Breast epithelium (tissue), 4 donors: ENCODE results near the gene PPM1G. TPM values are rescaled to one million over a fixed set of nuclear protein-coding genes. Genes with fewer than 3 reads are reported as not detected.

Experiments used
- DNase-seq, 2 donors: peaks; one replicate each; pipeline ENCODE4 v3.0.0-alpha.2; 2019; ENCODE audit warnings: low spot score in 2 of 2
- H3K27ac ChIP-seq, 2 donors: fragments of 200-600 bp; sonication (generic) in 1 of 2; one replicate each; pipeline ENCODE4 v1.5.1; 2016 to 2019; ENCODE audit warnings: mild to moderate bottlenecking in 1 of 2
- H3K27me3 ChIP-seq, 2 donors: fragments of 200-600 bp; sonication (generic) in 1 of 2; one replicate each; pipeline versions ENCODE4 v1.5.1 to v1.6.0; 2017 to 2019; ENCODE audit warnings: control low read depth in 1 of 2, mild to moderate bottlenecking in 1 of 2
- H3K36me3 ChIP-seq: fragments of 200-600 bp; one replicate; pipeline ENCODE4 v1.5.1; 2019
- H3K4me1 ChIP-seq, 2 donors: fragments of 200-600 bp; sonication (generic); one replicate each; pipeline ENCODE4 v1.5.1; 2016 to 2019; ENCODE audit warnings: control low read depth in 1 of 2
- H3K4me3 ChIP-seq, 3 donors: fragments of 200-600 bp; sonication (generic); 1 replicate in 2 of 3; 2 replicates in 1 of 3; pipeline ENCODE4 v1.5.1; 2016 to 2019; ENCODE audit warnings: mild to moderate bottlenecking in 3 of 3, moderate library complexity in 2 of 3
- H3K9me3 ChIP-seq, 2 donors: fragments of 200-600 bp; sonication (generic) in 1 of 2; one replicate each; pipeline ENCODE4 v1.5.1; 2016 to 2019; ENCODE audit warnings: control low read depth in 1 of 2
- CTCF ChIP-seq, 3 donors: fragments of 450-650 bp; IDR thresholded peaks; one replicate each; pipeline ENCODE4 v1.5.1; 2016 to 2017; ENCODE audit warnings: antibody characterized with exemption in 3 of 3, mild to moderate bottlenecking in 3 of 3, moderate library complexity in 3 of 3
- POLR2A ChIP-seq: fragments of 450-650 bp; IDR thresholded peaks from one replicate; pipeline ENCODE4 v1.6.1; 2016; ENCODE audit warnings: antibody characterized with exemption, mild to moderate bottlenecking, moderate library complexity
- POLR2AphosphoS5 ChIP-seq, 3 donors: sonication (generic); formaldehyde crosslinking; IDR thresholded peaks; one replicate each; pipeline ENCODE4 v1.6.1; 2017; ENCODE audit warnings: antibody characterized with exemption in 3 of 3
- intact Hi-C: fragments of 100-400 bp; cut with DNase I; formaldehyde crosslinking; loops from one replicate; pipeline ENCODE4 v1.15.1; 2023; ENCODE audit warnings: low total_unique reads
- total RNA-seq, 3 donors: library from RNA; depleted of rRNA; stranded (reverse); fragments of >200 nt; gene quantifications; one replicate each; pipeline ENCODE4 v1.1.0, GENCODE V29; 2016

The PPM1G gene, protein sequence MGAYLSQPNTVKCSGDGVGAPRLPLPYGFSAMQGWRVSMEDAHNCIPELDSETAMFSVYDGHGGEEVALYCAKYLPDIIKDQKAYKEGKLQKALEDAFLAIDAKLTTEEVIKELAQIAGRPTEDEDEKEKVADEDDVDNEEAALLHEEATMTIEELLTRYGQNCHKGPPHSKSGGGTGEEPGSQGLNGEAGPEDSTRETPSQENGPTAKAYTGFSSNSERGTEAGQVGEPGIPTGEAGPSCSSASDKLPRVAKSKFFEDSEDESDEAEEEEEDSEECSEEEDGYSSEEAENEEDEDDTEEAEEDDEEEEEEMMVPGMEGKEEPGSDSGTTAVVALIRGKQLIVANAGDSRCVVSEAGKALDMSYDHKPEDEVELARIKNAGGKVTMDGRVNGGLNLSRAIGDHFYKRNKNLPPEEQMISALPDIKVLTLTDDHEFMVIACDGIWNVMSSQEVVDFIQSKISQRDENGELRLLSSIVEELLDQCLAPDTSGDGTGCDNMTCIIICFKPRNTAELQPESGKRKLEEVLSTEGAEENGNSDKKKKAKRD
- total RNA-seq = 10 to 100 TPM; 46.2 to 59.0 (median 54.4) TPM

- peak; percentile 90 to 97 for DNase-seq
- H3K4me1 ChIP-seq = peaks cover 0 to 4% of the 10 kb centered on the region in 2 donors
- no peak for TF ChIP-seq CTCF (IDR thresholded peaks at IDR 0.05)
- TF ChIP-seq POLR2A = peak; percentile 49
- peak; percentile 65 to 85 (median 81) for TF ChIP-seq POLR2AphosphoS5 (IDR thresholded peaks at IDR 0.05)
- H3K36me3 ChIP-seq = no peaks in the 10 kb centered on the region
- no peaks in the 10 kb centered on the region for H3K9me3 ChIP-seq
- no peaks in the 10 kb centered on the region for H3K27me3 ChIP-seq
- H3K4me3 ChIP-seq = peak within 1 kb of the TSS; percentile 81 to 100 (median 96)
- peak within 1 kb of the TSS; percentile 78 to 86 for H3K27ac ChIP-seq
- intact Hi-C loops = no loop called here
Measured at GRCh38 chr2:27409321-27410073, at the start of gene PPM1G. Gene PPM1G, minus strand, starts transcription at chr2:27409591. Its CDS starts 169 bp downstream, at chr2:27409422.

- peaks cover 14% of the 10 kb centered on the region for H3K36me3 ChIP-seq
Measured at GRCh38 chr2:27453968-27454367, 44.6 kb upstream of the PPM1G start.

GRCh38 chr2:27451095-27451494, 41.7 kb upstream of the PPM1G start:
- H3K36me3 ChIP-seq = no peaks in the 10 kb centered on the region
- no peak for TF ChIP-seq POLR2A
- no peak for TF ChIP-seq POLR2AphosphoS5 (IDR thresholded peaks at IDR 0.05)
- TF ChIP-seq CTCF (IDR thresholded peaks at IDR 0.05) = no peak
- DNase-seq = no peak
- H3K4me1 ChIP-seq = no peaks in the 10 kb centered on the region
- no peak overlapping the region for H3K27ac ChIP-seq
- H3K27me3 ChIP-seq = no peaks in the 10 kb centered on the region
- intact Hi-C loops = no loop called here
- no peak overlapping the region for H3K4me3 ChIP-seq
- no peaks in the 10 kb centered on the region for H3K9me3 ChIP-seq

More at GRCh38 chr2:27453968-27454367, 44.6 kb upstream of the PPM1G start:
- Histone ChIP-seq H3K4me1 (no peaks in the 10 kb centered on the region), H3K9me3 (no peaks in the 10 kb centered on the region), H3K27ac (no peak overlapping the region), H3K4me3 (no peak overlapping the region), H3K27me3 (no peaks in the 10 kb centered on the region)
- no peak for DNase-seq
- intact Hi-C loops = no loop called here
- TF ChIP-seq POLR2A (no peak), POLR2AphosphoS5 (IDR thresholded peaks at IDR 0.05) (no peak), CTCF (IDR thresholded peaks at IDR 0.05) (no peak)

DNA sequence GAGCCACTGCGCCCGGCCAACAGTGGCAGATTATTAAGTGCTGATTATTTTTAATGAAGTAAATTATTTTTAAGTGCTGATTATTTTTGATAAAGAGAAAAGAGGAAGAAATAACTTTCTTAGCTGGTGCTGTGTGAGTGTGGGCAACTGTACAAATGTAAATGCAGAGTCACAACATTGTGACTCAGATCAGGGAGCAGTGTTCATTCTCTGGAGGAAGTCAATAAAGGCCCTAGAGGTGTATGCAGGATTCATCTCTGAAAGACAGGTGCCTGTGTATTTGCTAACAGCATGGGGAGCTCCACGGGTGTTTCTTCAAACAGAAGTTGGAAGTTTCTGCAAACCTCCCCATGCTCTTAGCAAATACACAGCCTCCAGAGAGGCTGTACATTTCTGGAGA, 39.0 kb upstream of the PPM1G start:
- Histone ChIP-seq H3K27ac (no peak overlapping the region), H3K4me3 (no peak overlapping the region), H3K36me3 (no peaks in the 10 kb centered on the region), H3K27me3 (no peaks in the 10 kb centered on the region), H3K4me1 (no peaks in the 10 kb centered on the region), H3K9me3 (no peaks in the 10 kb centered on the region)
- TF ChIP-seq POLR2AphosphoS5 (IDR thresholded peaks at IDR 0.05) = no peak
- TF ChIP-seq CTCF (IDR thresholded peaks at IDR 0.05) = no peak
- no peak for TF ChIP-seq POLR2A
- intact Hi-C loops = no loop called here
- no peak for DNase-seq
